Smooth muscle cell of the brain vasculature (primary cell): ENCODE data around the gene DAP.
A peak's percentile ranks its signal among the peaks of the same experiment; 100 is the strongest.
"Not testable (repeated sequence)": the region's sequence is repeated elsewhere in the genome, so short reads cannot be mapped to it uniquely, and the experiment has no call there.

Source experiments
- DNase-seq: peaks from one replicate; pipeline ENCODE4 v3.0.0-alpha.2; 2012; ENCODE audit warnings: low read depth, low spot score

The DAP gene

GRCh38 chr5:10734037-10734709 is 26.9 kb downstream of the DAP start:
- no peak for DNase-seq

DNA sequence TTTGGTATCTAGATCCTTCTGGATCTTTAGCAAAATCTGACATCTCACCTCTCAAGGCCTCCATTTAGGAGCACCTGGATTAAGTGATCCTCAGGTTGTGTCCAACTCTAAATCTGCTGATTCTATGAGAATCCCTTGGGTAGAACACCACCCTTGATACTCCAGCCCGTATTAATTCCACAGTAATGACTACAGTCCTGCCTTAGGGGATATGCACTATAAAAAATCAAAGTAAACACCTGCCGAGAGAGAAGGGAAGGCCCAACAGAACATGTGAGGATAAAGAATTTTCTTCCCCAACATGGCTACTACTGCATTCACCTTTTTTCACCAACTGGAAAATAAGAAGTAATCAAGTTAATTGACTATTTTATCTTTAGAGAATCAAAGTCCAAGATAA is 27.6 kb downstream of the DAP start:
- no peak for DNase-seq

- no peak for DNase-seq
Observed at GRCh38 chr5:10731913-10732312, 29.1 kb downstream of the DAP start.

- DNase-seq, result no peak
Observed at GRCh38 chr5:10730043-10730351, 31.0 kb downstream of the DAP start.

- DNase-seq, result no peak
Observed at GRCh38 chr5:10729320-10730042, 31.6 kb downstream of the DAP start.

DNA sequence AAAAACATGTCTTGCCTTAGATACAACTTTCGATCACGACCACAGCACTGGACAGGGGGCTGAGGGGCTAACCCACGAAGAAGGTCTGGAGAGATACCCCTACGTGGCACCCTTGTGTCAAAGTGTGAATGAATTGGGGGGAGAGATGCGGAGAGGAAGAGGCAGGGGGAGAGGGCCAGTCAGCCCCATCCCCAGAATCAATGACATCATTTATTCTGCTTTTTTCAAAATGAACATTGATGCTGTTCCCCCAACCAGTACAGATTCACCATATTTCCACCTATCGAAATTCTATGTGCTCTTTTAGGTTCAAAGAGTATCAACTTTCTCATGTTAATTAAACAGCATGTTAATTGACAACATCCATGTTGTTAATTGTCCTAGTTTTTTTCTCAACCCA is 32.4 kb downstream of the DAP start:
- DNase-seq, result no peak

DNA sequence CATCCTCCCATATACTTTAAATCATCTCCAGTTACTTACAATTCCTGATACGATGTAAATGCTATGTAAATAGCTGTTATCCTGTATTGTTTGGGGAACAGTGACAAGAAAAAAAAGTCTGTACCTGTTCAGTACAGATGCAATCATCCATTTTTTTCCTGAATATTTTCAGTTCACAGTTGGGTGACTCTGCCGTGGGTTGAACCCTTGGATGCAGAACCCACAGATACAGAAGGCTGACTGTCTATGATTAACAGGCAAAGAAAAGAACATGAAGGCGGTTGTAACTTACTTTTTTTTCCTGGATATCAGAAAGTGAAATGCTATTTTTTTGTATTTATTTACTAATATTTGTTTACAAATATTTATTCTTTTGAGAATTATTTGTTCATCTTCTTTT is 33.2 kb downstream of the DAP start:
- DNase-seq, result no peak

GRCh38 chr5:10726913-10727517 is 34.0 kb downstream of the DAP start:
- no peak for DNase-seq

GRCh38 chr5:10726179-10726912 is 34.7 kb downstream of the DAP start:
- DNase-seq, result no peak

GRCh38 chr5:10725636-10726035 is 35.4 kb downstream of the DAP start:
- no peak for DNase-seq

DNA sequence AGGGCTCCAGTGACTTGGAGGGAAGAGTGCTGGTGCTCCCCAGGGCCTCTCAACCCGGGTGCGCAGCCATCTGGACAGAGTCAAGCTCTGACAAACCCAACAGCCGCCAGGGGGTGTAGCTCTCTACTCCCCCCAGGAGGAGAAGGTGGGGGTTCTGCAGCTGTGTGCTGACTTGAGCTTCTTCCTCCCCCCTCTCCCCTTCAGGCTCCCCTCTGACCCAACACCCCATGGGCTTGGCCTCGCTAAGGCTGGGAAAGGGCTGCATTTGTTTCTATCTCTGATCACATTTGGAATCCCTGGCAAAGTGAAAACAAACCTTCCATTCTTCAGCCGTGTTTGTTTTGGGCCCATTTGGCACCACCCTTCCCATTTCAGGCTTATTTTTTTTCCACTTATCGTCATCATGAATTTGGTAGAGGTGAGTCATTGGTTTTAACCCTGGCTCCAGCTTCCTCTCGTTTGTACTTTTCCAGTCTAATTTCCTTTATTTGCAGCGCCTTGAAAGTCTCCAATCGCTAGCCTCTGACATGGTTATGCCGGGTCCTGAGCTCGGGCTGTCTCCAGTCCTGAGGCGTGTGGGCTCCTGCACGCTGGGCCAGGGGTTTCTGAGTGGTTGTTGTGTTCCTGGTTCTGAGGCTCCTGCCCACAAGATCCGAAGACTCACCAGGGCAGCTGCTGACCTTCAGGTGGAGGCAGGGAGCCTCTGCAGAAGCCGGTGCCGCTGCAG is 36.1 kb downstream of the DAP start:
- DNase-seq, result peak; percentile 72

- DNase-seq, result no peak
Observed at GRCh38 chr5:10723514-10723913, 37.5 kb downstream of the DAP start.

DNA sequence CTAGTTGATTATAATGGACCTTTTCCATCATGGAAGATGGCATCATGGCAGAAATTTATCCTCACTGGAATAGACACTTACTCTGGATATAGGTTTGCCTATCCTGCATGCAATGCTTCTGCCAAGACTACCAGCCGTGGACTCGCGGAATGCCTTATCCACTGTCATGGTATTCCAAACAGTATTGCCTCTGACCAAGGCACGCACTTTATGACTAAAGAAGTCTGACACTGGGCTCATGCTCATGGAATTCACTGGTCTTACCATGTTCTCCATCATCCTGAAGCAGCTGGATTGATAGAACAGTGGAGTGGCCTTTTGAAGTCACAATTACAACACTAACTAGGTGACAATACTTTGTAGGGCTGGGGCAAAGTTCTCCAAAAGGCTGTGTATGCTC is 40.3 kb downstream of the DAP start:
- DNase-seq, result not testable (repeated sequence)

DNA sequence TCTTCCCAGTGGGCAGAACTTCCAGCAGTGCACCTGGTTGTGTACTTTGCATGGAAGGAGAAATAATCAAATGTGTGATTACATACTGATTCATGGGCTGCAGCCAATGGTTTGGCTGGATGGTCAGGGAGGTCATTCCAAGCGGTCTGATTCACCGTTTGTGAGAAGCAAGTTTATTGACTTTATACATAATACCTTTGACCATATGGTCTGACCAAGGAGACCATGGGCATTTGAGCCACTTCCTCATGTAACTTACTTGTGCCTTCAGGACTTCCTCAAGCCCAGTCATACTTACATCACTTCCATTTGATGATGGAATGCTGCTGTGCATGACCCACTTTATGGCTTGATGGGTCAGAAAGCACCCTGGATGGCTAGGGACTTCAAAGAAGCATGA is 41.1 kb downstream of the DAP start:
- DNase-seq, result no peak

DNA sequence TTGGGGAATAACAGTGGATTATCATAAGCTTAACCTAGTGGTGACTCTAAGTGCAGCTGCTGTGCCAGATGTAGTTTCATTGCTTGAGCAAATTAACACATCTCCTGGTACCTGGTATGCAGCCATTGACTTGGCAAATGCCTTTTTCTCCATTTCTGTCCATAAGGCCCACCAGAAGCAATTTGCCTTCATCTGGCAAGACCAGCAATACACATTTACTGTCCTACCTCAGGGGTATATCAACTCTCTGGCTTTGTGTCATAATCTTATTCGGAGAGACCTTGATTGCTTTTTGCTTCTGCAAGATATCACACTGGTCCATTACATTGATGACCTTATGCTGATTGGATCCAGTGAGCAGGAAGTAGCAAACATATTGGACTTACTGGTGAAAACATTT is 42.4 kb downstream of the DAP start:
- DNase-seq, result not testable (repeated sequence)

DNA sequence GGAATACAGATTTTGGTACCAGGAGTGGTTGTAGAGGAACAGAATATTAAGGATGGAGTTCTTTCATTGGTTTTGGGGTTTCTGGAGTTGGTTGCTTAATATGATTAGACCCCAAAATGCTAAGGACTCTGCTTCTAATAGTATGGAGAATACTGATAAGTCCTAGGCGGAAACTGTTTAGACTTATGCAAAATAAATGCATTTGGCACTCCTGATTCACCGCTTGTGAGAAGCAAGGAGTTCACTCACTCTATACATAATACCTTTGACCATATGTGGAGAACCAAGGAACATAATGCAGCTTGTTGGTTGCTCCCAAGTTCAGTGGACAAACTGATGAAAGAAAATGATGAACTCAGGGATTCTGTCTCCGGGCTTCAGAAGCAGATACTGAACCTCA is 44.2 kb downstream of the DAP start:
- DNase-seq, result not testable (repeated sequence)

GRCh38 chr5:10715605-10716290 is 45.3 kb downstream of the DAP start:
- DNase-seq, result no peak

GRCh38 chr5:10712574-10713366 is 48.3 kb downstream of the DAP start:
- DNase-seq, result no peak

DNA sequence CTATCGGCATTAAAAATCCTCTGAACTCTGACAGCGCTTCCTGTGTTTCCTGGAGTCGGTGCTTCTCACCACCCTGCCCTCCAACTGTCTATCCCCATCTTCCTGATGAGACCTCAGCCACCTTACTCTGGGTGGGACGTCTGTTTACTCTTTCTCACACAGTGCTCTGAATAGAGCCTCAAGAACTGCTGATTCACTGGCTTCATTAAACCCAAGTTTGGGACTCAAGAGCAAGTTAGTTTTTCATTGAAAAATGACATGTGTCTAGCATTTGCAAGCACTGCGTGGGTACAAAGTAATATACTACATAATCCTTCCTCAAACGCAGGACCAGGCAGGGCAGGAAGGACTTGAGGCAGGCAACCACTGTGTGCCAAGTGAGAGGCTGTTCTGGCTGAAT is 49.5 kb downstream of the DAP start:
- DNase-seq, result no peak

- no peak for DNase-seq
Observed at GRCh38 chr5:10710513-10711128, 50.4 kb downstream of the DAP start.
